Loucy (cell line): ENCODE data around the gene RBM10.

Experiments
- EZH2phosphoT487 ChIP-seq: fragments of 200-600 bp; IDR thresholded peaks from 2 replicates; pipeline ENCODE4 v1.6.1; 2018; ENCODE audit warnings: antibody characterized with exemption, mild to moderate bottlenecking, moderate library complexity, borderline replicate concordance
- TF ChIP-seq, protein P1 (sequence below): fragments of 200-600 bp; sonication (generic); conservative IDR thresholded peaks from 2 replicates; pipeline ENCODE4 v1.5.1; 2014; ENCODE audit warnings: mild to moderate bottlenecking, antibody characterized with exemption, low read length

- TF ChIP-seq, protein P1, sequence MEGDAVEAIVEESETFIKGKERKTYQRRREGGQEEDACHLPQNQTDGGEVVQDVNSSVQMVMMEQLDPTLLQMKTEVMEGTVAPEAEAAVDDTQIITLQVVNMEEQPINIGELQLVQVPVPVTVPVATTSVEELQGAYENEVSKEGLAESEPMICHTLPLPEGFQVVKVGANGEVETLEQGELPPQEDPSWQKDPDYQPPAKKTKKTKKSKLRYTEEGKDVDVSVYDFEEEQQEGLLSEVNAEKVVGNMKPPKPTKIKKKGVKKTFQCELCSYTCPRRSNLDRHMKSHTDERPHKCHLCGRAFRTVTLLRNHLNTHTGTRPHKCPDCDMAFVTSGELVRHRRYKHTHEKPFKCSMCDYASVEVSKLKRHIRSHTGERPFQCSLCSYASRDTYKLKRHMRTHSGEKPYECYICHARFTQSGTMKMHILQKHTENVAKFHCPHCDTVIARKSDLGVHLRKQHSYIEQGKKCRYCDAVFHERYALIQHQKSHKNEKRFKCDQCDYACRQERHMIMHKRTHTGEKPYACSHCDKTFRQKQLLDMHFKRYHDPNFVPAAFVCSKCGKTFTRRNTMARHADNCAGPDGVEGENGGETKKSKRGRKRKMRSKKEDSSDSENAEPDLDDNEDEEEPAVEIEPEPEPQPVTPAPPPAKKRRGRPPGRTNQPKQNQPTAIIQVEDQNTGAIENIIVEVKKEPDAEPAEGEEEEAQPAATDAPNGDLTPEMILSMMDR = no peak
- TF ChIP-seq EZH2phosphoT487 = no peak
Observed at GRCh38 chrX:47218280-47218919, 73.4 kb downstream of the RBM10 start, which contains the start of gene CDK16.
